HT1080 (cell line): Measurements from ENCODE around the gene HSPA12A. TPM values are rescaled to one million over a fixed set of nuclear protein-coding genes. Genes with fewer than 3 reads are reported as not detected.

Experiments used
- DNase-seq: peaks from one replicate; pipeline ENCODE4 v3.0.0-alpha.2; 2015; ENCODE audit warnings: low read depth
- total RNA-seq: library from RNA; depleted of rRNA; stranded (reverse); fragments of >200 nt; shearing (Covaris generic); gene quantifications from 2 replicates; pipeline ENCODE4 v1.2.3, GENCODE V29; 2014

Gene HSPA12A
- total RNA-seq, 1 experiment from 2014 or later: 3.4 TPM

GRCh38 chr10:116771959-116772585 lies 29.7 kb upstream of the HSPA12A start:
- no peak for DNase-seq

DNA sequence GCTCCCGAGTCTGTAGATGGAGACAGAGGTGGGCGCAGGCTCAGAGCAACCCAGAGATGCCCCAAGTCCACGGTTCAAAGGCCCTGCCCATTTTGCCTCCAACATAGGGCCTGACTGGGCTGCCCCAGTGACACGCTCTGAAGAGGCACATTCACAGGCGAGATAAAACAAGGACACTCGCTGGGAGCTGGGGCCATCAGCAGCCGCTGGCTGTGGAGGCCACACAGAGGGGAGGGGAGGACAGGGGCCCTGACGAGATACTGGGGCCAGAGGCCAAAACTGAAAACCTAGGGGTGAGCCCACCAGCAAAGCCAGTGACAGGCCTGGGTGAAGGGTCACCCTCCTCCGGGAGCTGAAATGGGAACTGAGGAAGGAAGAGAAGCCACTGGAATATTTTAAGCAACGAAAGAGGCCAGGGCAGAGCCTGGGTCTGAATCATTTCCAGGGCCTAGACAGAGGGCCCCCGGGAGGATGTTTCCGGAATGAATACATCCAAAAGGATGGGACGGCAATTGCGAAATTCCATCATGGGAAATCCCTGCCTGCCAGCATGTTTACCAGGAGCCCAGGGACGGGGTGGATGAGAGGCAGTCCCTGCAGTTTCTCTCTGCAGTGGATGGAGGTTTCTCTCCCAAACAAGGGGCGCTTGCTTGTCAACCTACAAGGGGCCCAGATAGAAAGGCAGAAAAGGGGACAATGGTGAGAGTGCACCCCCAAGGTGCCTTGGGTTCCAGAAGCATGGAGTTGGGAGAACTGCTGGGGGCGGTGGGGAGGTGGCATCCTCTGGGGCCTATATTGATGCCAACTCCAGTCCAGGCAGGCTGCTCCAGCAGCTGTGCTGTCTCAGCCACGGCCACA lies 29.0 kb upstream of the HSPA12A start:
- DNase-seq: peak; percentile 83

GRCh38 chr10:116770281-116770680 lies 27.9 kb upstream of the HSPA12A start:
- no peak for DNase-seq

DNA sequence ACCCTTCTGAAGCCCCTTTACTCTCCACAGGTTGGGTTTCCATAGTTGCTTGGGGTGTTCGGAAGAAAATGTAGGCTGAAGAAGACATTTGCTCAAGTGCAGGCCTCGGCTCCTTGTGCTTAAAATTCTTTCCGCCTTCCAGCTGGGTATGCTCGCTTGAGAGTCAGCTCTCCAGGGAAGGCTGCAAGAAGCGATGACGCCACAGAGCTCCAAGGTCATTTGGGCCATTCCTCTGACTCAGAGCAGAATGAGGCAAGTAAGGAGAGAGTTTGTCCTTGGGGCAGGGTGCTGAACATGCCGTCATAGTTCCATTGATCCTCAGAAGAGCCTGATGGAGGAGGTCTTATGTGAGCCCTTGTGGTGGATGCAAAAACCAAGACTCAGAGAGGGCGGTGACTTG lies 27.4 kb upstream of the HSPA12A start:
- DNase-seq: no peak

GRCh38 chr10:116769368-116769767 lies 27.0 kb upstream of the HSPA12A start:
- no peak for DNase-seq

DNA sequence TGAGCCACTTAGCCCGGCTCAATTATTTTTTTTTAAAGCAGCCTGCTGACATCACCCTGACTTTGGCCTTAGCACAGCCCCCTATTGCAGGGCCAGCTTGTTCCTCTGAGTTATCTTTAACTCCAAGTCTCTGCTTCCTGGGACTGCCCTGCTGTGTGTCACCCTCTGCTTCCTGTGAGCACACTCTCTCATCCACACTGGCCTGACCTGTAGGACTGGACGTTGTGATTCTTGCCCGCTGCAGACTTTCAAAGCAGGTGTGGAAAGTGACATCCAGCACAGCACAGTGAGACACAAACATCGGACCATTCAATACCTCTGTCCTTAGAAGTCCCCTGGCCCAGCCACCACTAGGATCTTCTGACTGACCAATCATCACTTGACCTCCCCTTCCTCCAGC lies 26.4 kb upstream of the HSPA12A start:
- DNase-seq: peak; percentile 43

GRCh38 chr10:116766837-116767634 lies 24.7 kb upstream of the HSPA12A start:
- DNase-seq: no peak

- DNase-seq: no peak
Observed at GRCh38 chr10:116766241-116766827, 24.0 kb upstream of the HSPA12A start.

GRCh38 chr10:116765648-116766081 lies 23.3 kb upstream of the HSPA12A start:
- DNase-seq: no peak

- no peak for DNase-seq
Observed at GRCh38 chr10:116764979-116765378, 22.6 kb upstream of the HSPA12A start.

DNA sequence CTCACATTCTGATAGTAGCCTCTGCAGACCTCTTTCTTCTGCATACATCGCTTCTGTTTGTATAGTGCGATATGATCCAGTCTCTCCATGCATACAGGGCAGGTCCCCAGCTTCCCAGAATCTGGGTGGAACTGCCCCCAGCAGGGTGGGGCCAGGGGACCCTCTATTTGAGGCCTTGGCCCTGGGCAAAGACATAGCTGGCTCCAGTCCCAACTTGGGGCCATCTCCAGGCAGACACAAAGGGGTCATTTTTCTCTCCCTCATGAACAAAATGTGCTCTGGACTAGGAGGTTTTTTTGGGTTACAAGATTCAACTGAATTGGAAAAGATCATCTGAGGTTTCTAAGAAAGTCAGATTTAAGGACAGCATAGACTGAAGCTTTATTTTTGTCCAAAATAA lies 21.1 kb upstream of the HSPA12A start:
- DNase-seq: no peak

- DNase-seq: no peak
Observed at GRCh38 chr10:116761883-116762282, 19.5 kb upstream of the HSPA12A start.

DNA sequence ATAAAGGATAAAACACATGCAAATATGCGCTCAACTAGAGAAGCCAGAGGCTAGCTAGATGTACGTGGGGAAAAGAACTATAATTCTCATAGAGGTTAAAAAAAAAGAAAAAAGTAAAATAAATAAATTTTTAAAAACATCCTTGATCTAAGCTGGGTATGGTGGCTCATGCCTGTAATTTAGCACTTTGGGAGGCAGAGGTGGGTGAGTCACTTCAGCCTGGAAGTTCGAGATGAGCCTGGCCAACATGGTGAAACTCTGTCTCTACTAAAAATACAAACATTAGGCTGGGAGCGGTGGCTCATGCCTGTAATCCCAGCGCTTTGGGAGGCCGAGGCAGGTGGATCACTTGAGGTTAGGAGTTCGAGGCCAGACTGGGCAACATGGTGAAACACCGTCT lies 18.6 kb upstream of the HSPA12A start:
- DNase-seq: peak; percentile 32

- no peak for DNase-seq
Observed at GRCh38 chr10:116757246-116757645, 14.9 kb upstream of the HSPA12A start.

- no peak for DNase-seq
Observed at GRCh38 chr10:116756277-116756676, 13.9 kb upstream of the HSPA12A start.

DNA sequence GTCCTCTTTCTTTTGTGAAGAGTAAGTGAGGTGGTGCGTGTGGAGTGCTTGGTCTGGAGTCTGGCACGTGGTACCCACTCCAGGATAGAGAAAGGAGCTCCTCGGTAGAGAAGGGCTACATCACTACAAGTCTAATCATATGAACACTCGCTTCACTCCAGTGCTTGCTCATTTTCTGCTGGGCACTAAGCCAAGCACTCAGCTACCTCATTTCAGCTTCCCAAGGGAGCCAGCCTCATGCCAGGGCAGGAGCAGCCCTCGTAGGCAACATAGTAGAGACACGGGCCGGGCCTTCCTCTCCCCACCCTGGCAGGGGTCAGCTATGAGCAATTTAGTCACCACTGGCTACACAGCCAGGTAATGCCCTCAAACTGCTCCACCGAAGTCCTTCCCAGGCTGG lies 11.4 kb upstream of the HSPA12A start:
- DNase-seq: peak; percentile 51

GRCh38 chr10:116752969-116753665 lies 10.8 kb upstream of the HSPA12A start:
- DNase-seq: no peak

DNA sequence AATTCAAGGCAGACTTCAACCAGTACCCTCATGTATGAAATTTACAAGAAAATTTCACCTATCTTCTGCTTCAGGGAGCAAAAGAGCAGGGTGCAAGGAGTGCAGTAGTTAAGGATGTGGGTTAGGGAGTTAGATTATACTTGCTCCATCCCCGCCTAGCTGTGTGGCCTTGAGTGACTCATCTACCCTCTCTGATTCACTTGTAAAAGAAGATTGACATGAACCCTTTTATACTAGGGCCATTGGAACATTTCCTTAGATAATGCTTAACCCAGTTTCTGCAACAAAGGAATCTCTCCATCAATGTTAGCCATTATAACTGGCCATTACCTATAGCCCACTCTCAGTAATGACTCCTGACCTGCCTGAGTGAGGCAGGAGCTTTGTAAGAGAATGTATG lies 10.2 kb upstream of the HSPA12A start:
- no peak for DNase-seq

- DNase-seq: no peak
Observed at GRCh38 chr10:116748471-116748870, 6.1 kb upstream of the HSPA12A start.

GRCh38 chr10:116748041-116748440 lies 5.7 kb upstream of the HSPA12A start:
- peak; percentile 41 for DNase-seq

DNA sequence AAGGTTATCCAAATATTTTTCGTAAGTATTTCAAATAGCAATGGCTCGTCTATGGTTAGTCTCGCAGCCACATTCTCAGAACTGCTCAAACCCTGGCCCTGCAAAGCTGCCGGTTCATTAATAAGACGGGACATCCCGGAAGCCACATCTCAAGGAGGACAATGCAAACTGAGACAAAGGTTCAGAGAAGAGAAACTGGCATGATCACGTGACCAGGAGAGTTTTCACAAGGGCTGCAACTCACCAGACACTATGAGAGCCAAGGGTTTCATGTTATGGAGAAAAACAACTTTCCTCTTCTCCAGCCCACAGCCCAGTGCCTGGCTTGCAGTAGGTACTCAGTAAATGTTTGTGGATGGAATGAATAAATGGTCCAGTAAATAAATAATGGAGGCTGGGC lies 5.0 kb upstream of the HSPA12A start:
- no peak for DNase-seq
